ENCODE measurements around the gene ZNF408.

GRCh38 chr11:46680815-46681214 lies 20.0 kb upstream of the ZNF408 start:
- no peak for TF ChIP-seq ESRRA (IDR thresholded peaks at IDR 0.05; ENCODE audit: borderline replicate concordance, low read length)
- TF ChIP-seq MAX (IDR thresholded peaks at IDR 0.05): no peak
- TF ChIP-seq, protein P1, sequence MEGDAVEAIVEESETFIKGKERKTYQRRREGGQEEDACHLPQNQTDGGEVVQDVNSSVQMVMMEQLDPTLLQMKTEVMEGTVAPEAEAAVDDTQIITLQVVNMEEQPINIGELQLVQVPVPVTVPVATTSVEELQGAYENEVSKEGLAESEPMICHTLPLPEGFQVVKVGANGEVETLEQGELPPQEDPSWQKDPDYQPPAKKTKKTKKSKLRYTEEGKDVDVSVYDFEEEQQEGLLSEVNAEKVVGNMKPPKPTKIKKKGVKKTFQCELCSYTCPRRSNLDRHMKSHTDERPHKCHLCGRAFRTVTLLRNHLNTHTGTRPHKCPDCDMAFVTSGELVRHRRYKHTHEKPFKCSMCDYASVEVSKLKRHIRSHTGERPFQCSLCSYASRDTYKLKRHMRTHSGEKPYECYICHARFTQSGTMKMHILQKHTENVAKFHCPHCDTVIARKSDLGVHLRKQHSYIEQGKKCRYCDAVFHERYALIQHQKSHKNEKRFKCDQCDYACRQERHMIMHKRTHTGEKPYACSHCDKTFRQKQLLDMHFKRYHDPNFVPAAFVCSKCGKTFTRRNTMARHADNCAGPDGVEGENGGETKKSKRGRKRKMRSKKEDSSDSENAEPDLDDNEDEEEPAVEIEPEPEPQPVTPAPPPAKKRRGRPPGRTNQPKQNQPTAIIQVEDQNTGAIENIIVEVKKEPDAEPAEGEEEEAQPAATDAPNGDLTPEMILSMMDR (IDR thresholded peaks at IDR 0.05): no peak

Measured in A549 (cell line).